GM21390 (cell line): ENCODE data around the gene FBXO41.
A peak's percentile ranks its signal among the peaks of the same experiment; 100 is the strongest.

Source experiments
- ATAC-seq: cut with Tn5 transposase; IDR thresholded peaks from one replicate; pipeline ENCODE4 v1.9.1; 2021; ENCODE audit not compliant: unreplicated experiment

FBXO41 gene

DNA sequence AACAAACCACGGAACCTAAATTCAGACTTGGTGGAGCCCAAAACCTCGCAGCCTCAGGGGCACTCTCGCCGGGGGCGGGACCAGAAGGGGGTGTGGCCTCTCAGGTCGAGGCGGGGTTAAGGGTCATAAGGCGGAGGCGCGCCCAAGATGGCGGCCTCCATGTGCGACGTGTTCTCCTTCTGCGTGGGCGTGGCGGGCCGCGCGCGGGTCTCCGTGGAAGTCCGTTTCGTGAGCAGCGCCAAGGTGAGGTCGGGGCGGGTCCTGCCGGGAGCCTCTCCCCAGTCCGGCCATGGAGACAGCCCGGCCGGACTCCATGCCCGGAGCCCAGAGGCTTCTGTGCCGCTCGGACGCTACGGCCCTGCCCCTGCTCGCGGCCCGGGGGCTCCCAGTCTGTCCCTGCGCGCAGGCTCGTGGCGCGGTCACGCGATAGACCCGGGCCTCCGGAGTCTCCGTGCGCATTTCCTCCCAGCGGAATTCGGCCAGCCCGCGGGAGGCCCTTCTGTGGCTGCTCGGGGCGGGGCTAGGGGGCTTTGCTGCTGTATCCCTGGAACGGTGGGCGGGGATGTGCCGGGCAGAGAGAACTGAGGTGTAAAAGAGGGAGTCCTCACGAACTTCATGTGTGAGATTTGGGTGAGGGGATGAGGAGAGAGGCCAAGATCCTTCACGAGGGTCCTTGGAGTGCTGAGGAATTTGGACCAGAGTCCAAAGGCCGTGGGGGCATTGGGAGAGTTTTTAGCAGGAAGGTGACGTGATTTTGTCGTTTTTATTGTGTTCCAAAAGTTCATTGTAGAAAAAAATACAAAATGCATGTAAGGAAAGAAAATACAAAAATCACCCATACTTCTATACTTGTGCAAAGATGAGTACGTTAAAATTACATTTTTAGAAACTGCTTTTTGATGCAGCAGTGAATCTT is 69.9 kb downstream of the FBXO41 start, which contains the start of gene SMYD5:
TSS of gene SMYD5 (plus strand) at position 126 of the 916 bp plus-strand sequence. CDS start at position 148, 22 bp downstream.
- peak; percentile 91 for ATAC-seq

DNA sequence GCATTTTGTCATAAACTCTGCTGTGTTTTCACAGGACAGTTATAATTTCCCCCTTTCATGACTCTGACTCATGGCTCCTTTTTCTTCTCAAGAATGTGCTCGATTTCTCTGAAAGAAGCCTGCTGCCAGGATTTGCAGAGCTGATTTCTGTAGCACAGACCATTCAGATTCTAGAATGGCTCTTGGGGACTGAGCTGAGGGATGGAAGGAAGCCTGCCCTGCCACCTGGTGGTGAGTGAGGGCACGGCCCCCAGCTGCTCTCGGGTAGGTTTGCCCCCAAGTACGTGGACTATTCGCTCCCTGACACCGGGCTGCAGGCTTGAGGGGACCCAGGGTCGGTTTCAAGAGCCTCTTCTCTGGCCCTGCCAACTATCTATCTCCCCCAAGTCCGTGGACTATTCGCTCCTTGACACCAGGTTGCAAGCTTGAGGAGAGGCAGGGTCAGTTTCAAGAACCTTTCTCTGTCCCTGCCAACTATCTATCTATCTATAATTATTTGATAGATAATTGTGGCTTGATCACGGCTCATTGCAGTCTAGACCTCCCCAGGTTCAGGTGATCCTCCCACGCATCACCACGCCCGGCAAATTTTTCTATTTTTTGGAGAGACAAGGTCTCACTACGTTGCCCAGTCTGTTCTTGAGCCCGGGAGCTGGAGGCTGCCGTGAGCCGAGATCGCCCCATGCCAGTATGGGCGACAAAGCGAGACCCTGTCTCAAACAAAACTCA is 71.7 kb downstream of the FBXO41 start:
- peak; percentile 61 for ATAC-seq

DNA sequence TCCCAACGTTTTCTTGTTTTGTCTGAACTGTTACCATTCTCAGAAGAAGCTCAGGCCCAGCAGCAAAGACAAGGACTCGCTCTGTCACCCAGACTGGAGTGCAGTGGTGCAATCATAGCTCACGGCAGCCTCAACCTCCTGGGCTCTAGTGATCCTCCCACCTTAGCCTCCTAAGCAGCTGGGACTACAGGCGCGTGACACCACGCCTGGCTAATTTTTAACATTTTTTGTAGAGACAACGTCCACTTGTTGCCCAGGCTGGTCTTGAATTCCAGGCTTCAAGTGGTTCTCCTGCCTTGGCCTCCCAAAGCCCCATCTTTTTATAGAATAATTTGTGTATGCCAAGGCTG is 72.2 kb downstream of the FBXO41 start:
- ATAC-seq, result no peak

DNA sequence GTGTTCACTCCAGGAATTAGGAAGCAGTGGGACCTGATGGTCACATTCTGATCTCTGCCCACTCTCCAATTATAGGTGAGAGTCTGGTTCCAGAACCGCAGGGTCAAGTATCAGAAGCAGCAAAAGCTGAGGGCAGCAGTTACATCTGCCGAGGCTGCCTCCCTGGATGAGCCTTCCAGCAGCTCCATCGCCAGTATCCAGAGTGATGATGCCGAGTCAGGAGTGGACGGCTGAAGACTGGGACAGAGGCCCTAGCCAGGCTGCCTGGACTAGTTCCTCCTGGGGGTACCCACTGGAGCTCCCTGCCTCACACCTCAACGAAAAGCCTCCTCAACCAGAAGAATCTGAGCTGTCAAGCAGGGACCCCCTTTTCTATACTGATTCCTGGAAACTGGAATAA is 73.6 kb downstream of the FBXO41 start:
- no peak for ATAC-seq

DNA sequence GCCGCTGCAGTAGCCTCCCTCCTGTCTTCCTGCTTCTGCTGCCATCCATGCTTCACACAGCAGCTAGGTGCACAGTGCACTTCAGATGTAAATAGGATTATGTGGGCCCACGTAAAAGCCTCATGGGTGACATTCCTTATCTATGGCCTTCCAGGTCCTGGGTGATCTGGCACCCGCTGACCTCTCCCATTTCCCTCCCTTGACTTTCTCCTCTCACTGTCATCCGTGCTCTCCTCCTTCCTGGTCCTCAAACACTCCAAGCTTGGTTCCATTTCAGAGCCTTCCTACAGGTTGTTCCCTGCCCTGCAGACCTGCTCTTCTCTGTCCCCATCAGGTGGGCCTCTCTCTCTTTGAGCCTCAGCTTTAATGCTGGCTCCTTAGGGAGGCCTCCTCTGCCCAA is 74.3 kb downstream of the FBXO41 start:
- ATAC-seq, result no peak

DNA sequence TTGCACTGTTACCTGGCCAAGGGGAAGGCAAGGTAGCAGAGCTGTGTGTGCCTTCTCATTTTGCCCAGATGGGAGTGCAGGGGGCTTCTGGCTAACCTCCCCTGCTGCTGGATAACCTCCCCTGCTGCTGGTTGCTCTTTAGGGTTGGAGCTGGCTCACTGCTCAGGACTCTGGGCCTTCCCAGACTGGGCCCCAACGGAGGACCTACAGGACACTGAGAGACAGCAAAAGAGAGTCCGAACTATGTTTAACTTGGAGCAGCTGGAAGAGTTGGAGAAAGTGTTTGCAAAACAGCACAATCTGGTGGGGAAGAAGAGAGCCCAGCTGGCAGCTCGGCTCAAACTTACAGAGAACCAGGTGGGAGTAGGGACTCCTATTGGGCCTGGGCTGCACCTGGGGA is 76.0 kb downstream of the FBXO41 start:
- no peak for ATAC-seq

DNA sequence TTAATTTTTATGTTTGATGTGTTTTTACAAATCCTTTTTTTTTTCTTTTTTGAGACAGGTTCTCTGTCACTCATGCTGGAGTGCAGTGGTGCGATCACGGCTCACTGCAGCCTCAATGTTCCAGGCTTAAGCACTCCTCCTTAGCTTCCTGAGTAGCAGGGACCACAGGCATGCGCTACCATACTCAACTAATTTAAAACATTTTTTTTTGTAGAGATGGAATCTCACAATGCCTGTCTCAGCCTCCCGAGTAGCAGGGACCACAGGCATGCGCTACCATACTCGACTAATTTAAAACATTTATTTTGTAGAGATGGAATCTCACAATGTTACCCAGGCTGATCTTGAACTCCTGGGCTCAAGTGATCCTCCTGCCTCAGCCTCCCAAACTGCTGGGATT is 78.7 kb downstream of the FBXO41 start:
- ATAC-seq, result no peak
